ENCODE data around the gene NR2E1. TPM values are rescaled to one million over a fixed set of nuclear protein-coding genes. Genes with fewer than 3 reads are reported as not detected.

NR2E1 gene
- total and polyA plus RNA-seq, 2 of the 4 experiments (the other 2 are of a cell fraction), result not detected

DNA sequence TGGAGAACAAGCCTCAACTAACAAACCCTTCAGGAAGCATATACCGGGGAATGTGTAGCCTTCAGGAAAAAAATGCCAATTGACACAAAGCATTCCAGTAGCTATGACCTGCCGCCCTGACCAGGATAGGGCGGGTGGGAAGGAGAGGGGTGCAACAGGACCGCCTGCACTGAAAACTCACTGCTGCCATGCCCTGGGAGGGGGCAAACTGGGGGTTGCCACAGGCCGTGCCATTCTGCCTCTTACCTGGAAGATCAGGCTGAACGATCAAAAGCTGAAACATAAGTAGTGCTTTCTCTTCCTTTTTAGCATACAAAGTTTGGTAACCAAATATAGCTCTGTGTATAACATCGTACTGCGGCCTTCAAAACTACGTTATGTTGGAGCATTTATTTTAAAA, 21.7 kb downstream of the NR2E1 start:
- dilution Hi-C loops (cut with HindIII; ENCODE audit: low sequenced_read_pairs, unreplicated experiment) (no loop called here), in situ Hi-C loops (cut with MboI; ENCODE audit: low sequenced_read_pairs) (no loop called here), intact Hi-C loops (cut with micrococcal nuclease) (no loop called here)
- no peak overlapping the region for H3K4me3 ChIP-seq (ENCODE audit: insufficient read depth, low read depth, low read length)
- no peak overlapping the region for H2BK120ac ChIP-seq (ENCODE audit: low read depth, low read length)
- no peaks in the 10 kb centered on the region for H3K36me3 ChIP-seq (ENCODE audit: control insufficient read depth, insufficient read depth, low read length)
- BruUV-seq (replicated peaks), result no TSS peak
- no peaks in the 10 kb centered on the region for H3K9me3 ChIP-seq (ENCODE audit: control insufficient read depth, insufficient read depth, low read length)
- DNase-seq, result no peak
- no peak overlapping the region for H2AK9ac ChIP-seq (replicated peaks; ENCODE audit: low read depth, low read length, poor library complexity)
- no peak overlapping the region for H4K91ac ChIP-seq (ENCODE audit: insufficient read depth, low read depth, low read length)
- H3K9me1 ChIP-seq (ENCODE audit: insufficient read depth, low read length), result no peaks in the 10 kb centered on the region
- H2BK15ac ChIP-seq (ENCODE audit: low read depth, low read length), result no peak overlapping the region
- no peak overlapping the region for H2BK20ac ChIP-seq (ENCODE audit: low read depth, low read length)
- H3K27me3 ChIP-seq (ENCODE audit: control insufficient read depth, insufficient read depth, low read length), result peaks cover 34% of the 10 kb centered on the region
- no peak overlapping the region for H2AFZ ChIP-seq (replicated peaks; ENCODE audit: low read length, poor library complexity)
- H4K5ac ChIP-seq (ENCODE audit: low read depth, low read length), result no peak overlapping the region
- H4K8ac ChIP-seq (ENCODE audit: low read depth in 2 of 2, low read length in 2 of 2), result no peak overlapping the region
- H3K4me2 ChIP-seq (ENCODE audit: low read depth, low read length), result no peak overlapping the region
- no peak overlapping the region for H3K14ac ChIP-seq (replicated peaks; ENCODE audit: low read depth, low read length)
- no peak overlapping the region for H3K4ac ChIP-seq (ENCODE audit: low read depth, low read length)
- no peak overlapping the region for H3K23ac ChIP-seq (ENCODE audit: low read depth, low read length)
- 70% methylated on average over 3 of the region's 9 CpGs; no CpG with 5 or more reads in 1 of the 2 experiments for WGBS, 2 experiments (ENCODE audit: extremely low coverage in 2 of 2, insufficient read length in 1 of 2)
- no peaks in the 10 kb centered on the region for H3K79me1 ChIP-seq (ENCODE audit: low read depth in 1 of 2, low read length in 2 of 2)
- no peak overlapping the region for H3K18ac ChIP-seq (ENCODE audit: low read depth, low read length)
- no peak for ATAC-seq (ENCODE audit: low read depth)
- TF ChIP-seq CHD1 (IDR thresholded peaks at IDR 0.05; ENCODE audit: low read depth, low read length) (no peak), MAFK (IDR thresholded peaks at IDR 0.05; ENCODE audit: low read depth, low read length) (no peak), POLR2A (IDR thresholded peaks at IDR 0.05; ENCODE audit: low read depth, low read length) (no peak), RFX5 (IDR thresholded peaks at IDR 0.05; ENCODE audit: low read depth, low read length) (no peak), FOS (IDR thresholded peaks at IDR 0.05; ENCODE audit: low read depth, low read length) (no peak), MXI1 (IDR thresholded peaks at IDR 0.05; ENCODE audit: borderline replicate concordance, low read depth, low read length) (no peak)
- TF ChIP-seq, protein P1, sequence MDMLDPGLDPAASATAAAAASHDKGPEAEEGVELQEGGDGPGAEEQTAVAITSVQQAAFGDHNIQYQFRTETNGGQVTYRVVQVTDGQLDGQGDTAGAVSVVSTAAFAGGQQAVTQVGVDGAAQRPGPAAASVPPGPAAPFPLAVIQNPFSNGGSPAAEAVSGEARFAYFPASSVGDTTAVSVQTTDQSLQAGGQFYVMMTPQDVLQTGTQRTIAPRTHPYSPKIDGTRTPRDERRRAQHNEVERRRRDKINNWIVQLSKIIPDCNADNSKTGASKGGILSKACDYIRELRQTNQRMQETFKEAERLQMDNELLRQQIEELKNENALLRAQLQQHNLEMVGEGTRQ (IDR thresholded peaks at IDR 0.05; ENCODE audit: low read depth, low read length), result no peak
- TF ChIP-seq, protein P2, sequence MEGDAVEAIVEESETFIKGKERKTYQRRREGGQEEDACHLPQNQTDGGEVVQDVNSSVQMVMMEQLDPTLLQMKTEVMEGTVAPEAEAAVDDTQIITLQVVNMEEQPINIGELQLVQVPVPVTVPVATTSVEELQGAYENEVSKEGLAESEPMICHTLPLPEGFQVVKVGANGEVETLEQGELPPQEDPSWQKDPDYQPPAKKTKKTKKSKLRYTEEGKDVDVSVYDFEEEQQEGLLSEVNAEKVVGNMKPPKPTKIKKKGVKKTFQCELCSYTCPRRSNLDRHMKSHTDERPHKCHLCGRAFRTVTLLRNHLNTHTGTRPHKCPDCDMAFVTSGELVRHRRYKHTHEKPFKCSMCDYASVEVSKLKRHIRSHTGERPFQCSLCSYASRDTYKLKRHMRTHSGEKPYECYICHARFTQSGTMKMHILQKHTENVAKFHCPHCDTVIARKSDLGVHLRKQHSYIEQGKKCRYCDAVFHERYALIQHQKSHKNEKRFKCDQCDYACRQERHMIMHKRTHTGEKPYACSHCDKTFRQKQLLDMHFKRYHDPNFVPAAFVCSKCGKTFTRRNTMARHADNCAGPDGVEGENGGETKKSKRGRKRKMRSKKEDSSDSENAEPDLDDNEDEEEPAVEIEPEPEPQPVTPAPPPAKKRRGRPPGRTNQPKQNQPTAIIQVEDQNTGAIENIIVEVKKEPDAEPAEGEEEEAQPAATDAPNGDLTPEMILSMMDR (conservative IDR thresholded peaks at IDR 0.05; ENCODE audit: low read depth, low read length), result no peak
- ChIA-PET CTCF (no interaction called here), POLR2A (ENCODE audit: unreplicated experiment) (no interaction called here)
- no peak overlapping the region for H2AK5ac ChIP-seq (ENCODE audit: low read depth, low read length)
- H2BK5ac ChIP-seq (ENCODE audit: low read depth, low read length, poor library complexity, severe bottlenecking), result no peak overlapping the region
- no peaks in the 10 kb centered on the region for H4K20me1 ChIP-seq (ENCODE audit: insufficient read depth, low read length)
- no peak overlapping the region for H3K27ac ChIP-seq (ENCODE audit: insufficient read depth, low read length)
- no peak overlapping the region for H3K9ac ChIP-seq (ENCODE audit: low read depth, low read length)
- H3K56ac ChIP-seq (ENCODE audit: extremely low read depth, insufficient read depth, low read length), result no peak overlapping the region
- no peaks in the 10 kb centered on the region for H3K4me1 ChIP-seq (ENCODE audit: control insufficient read depth, insufficient read depth, low read length)

Data from IMR-90 (cell line).